ENCODE measurements around the gene MYOZ2.

- TF ChIP-seq POLR2AphosphoS5 (IDR thresholded peaks at IDR 0.05; ENCODE audit: low read depth, low read length) (no peak), POLR2A (IDR thresholded peaks at IDR 0.05; ENCODE audit: low read depth, low read length) (no peak)
These were observed 98.1 kb downstream of the MYOZ2 start for GRCh38 chr4:119233750-119234149.

All from GM12892 (cell line).